B cell (primary cell): ENCODE results near the gene ZFP69. TPM values are rescaled to one million over a fixed set of nuclear protein-coding genes. Genes with fewer than 3 reads are reported as not detected.

Experiments used
- ATAC-seq: fragments of 200-7000 bp; cut with Tn5 transposase; one replicate; pipeline ENCODE4 v1.10.0; 2021; ENCODE audit warnings: low read depth, mild to moderate bottlenecking, moderate number of reproducible peaks, moderate library complexity
- CTCF ChIA-PET: fragments of 350-600 bp; sonication (Branson Sonifier 250); formaldehyde crosslinking; loops from one replicate; lab custom pipeline; 2021; ENCODE audit warnings: antibody characterized with exemption, inconsistent platforms; lab: Charles Lee
- POLR2A ChIA-PET: fragments of 350-600 bp; sonication (Branson Sonifier 250); formaldehyde crosslinking; loops from one replicate; lab custom pipeline; 2021; ENCODE audit warnings: antibody characterized with exemption; lab: Charles Lee
- DNase-seq: peaks from one replicate; pipeline ENCODE4 v3.0.0; 2013
- H2AFZ ChIP-seq: 2 replicates; pipeline ENCODE4 v1.6.1; 2012; ENCODE audit warnings: mild to moderate bottlenecking, low read depth, low read length; ENCODE audit not compliant: insufficient read depth, poor library complexity, severe bottlenecking
- H3K27ac ChIP-seq, 2 donors: 1 replicate in 1 of 2; 2 replicates in 1 of 2; pipeline ENCODE4 v1.5.1; 2012 to 2013; ENCODE audit warnings: low read length in 2 of 2, mild to moderate bottlenecking in 2 of 2, moderate library complexity in 1 of 2
- H3K27me3 ChIP-seq, 4 experiments: fragments of 200-600 bp in 1 of 4; sonication (generic) in 1 of 4; replicated peaks in 1 of 4; 1 replicate in 2 of 4; 2 replicates in 2 of 4; pipeline versions ENCODE4 v1.6.1 to v1.7.0; 2013 to 2016; ENCODE audit warnings: low read length in 3 of 4, mild to moderate bottlenecking in 2 of 4, mixed read lengths in 1 of 4, moderate library complexity in 1 of 4; ENCODE audit not compliant: insufficient read depth in 4 of 4, control insufficient read depth in 3 of 4; ENCODE audit errors: control extremely low read depth in 1 of 4
- H3K36me3 ChIP-seq, 2 experiments: replicated peaks in 1 of 2; 1 replicate in 1 of 2; 2 replicates in 1 of 2; pipeline versions ENCODE4 v1.6.1 to v1.7.1; 2013; ENCODE audit warnings: low read length in 1 of 2; ENCODE audit not compliant: insufficient read depth in 2 of 2, control insufficient read depth in 1 of 2; ENCODE audit errors: control extremely low read depth in 1 of 2, extremely low read depth in 1 of 2
- H3K4me1 ChIP-seq, 2 donors: fragments of 200-600 bp in 1 of 2; sonication (generic) in 1 of 2; 1 replicate in 1 of 2; 2 replicates in 1 of 2; pipeline versions ENCODE4 v1.5.1 to v1.6.1; 2013 to 2017; ENCODE audit warnings: low read length in 2 of 2; ENCODE audit not compliant: control insufficient read depth in 2 of 2, insufficient read depth in 2 of 2
- H3K4me2 ChIP-seq: replicated peaks from 2 replicates; pipeline ENCODE3; 2012; ENCODE audit warnings: mild to moderate bottlenecking, low read depth, low read length; ENCODE audit not compliant: poor library complexity, severe bottlenecking
- H3K4me3 ChIP-seq, 5 experiments: fragments of 200-600 bp in 1 of 5; sonication (generic) in 1 of 5; 1 replicate in 3 of 5; 2 replicates in 2 of 5; pipeline versions ENCODE4 v1.5.1 to v1.7.0; 2011 to 2016; ENCODE audit warnings: low read length in 4 of 5, mild to moderate bottlenecking in 4 of 5, low read depth in 2 of 5, control low read depth in 1 of 5, moderate library complexity in 1 of 5; ENCODE audit not compliant: insufficient read depth in 1 of 5; ENCODE audit errors: control extremely low read depth in 1 of 5, extremely low read depth in 1 of 5
- H3K79me2 ChIP-seq: fragments of 200-600 bp; sonication (generic); one replicate; pipeline ENCODE4 v1.6.0; 2016; ENCODE audit warnings: low read length; ENCODE audit not compliant: control insufficient read depth, insufficient read depth
- H3K9ac ChIP-seq: fragments of 200-600 bp; sonication (generic); 2 replicates; pipeline ENCODE4 v1.6.1; 2017; ENCODE audit warnings: mild to moderate bottlenecking, low read length, moderate library complexity
- H3K9me3 ChIP-seq, 3 donors: one replicate each; pipeline versions ENCODE4 v1.6.1 to v1.7.1; 2013; ENCODE audit warnings: low read length in 2 of 3; ENCODE audit not compliant: control insufficient read depth in 2 of 3, insufficient read depth in 1 of 3; ENCODE audit errors: control extremely low read depth in 1 of 3
- H4K20me1 ChIP-seq: 2 replicates; pipeline ENCODE4 v1.6.0; 2012; ENCODE audit warnings: mild to moderate bottlenecking, low read length; ENCODE audit not compliant: insufficient read depth, control insufficient read depth, poor library complexity, severe bottlenecking
- H3K27ac Mint-ChIP-seq: one replicate; pipeline ENCODE4 v1.8.0; 2021; ENCODE audit warnings: mixed read lengths
- H3K27me3 Mint-ChIP-seq: one replicate; pipeline ENCODE4 v1.8.0; 2021; ENCODE audit warnings: mixed read lengths
- H3K4me1 Mint-ChIP-seq: one replicate; pipeline ENCODE4 v1.8.0; 2021; ENCODE audit warnings: mixed read lengths
- H3K4me3 Mint-ChIP-seq: one replicate; pipeline ENCODE4 v1.8.0; 2021; ENCODE audit warnings: mixed read lengths
- H3K9me3 Mint-ChIP-seq: one replicate; pipeline ENCODE4 v1.8.0; 2022; ENCODE audit warnings: mixed read lengths; ENCODE audit not compliant: insufficient read depth
- CTCF ChIP-seq: fragments of 200-600 bp; IDR thresholded peaks from one replicate; pipeline ENCODE4 v1.8.0; 2022; ENCODE audit warnings: antibody characterized with exemption, mild to moderate bottlenecking
- EZH2 ChIP-seq: IDR thresholded peaks from 2 replicates; pipeline ENCODE4 v1.6.1; 2012; ENCODE audit warnings: borderline replicate concordance, low read depth, mild to moderate bottlenecking, moderate library complexity, low read length; ENCODE audit not compliant: insufficient read depth, poor library complexity, severe bottlenecking
- WGBS: methylation state at CpG from one replicate; pipeline ENCODE4 v1.1.5; 2013; ENCODE audit warnings: missing lambda C conversion rate; ENCODE audit not compliant: insufficient coverage; 5-methylcytosine and 5-hydroxymethylcytosine counted together
- intact Hi-C: fragments of 100-400 bp; cut with micrococcal nuclease; formaldehyde crosslinking; loops from one replicate; pipeline ENCODE4 v1.10.0; 2022
- polyA plus RNA-seq: library from polyadenylated mRNA; depleted of rRNA; stranded (reverse); fragments of >200 nt; gene quantifications from 2 replicates; pipeline ENCODE4 v1.2.3, GENCODE V29; 2012
- total RNA-seq, 2 donors: library from RNA; stranded (reverse); fragments of 120-200 nt in 1 of 2; gene quantifications; 1 replicate in 1 of 2; 2 replicates in 1 of 2; pipeline versions ENCODE4 v1.2.3 to v1.2.4, GENCODE V29; 2013 to 2022

Gene ZFP69
- total and polyA plus RNA-seq, 2 donors (not counting 1 experiment from before 2014, with no cell fraction given) = 2.9 to 7.5 TPM

DNA sequence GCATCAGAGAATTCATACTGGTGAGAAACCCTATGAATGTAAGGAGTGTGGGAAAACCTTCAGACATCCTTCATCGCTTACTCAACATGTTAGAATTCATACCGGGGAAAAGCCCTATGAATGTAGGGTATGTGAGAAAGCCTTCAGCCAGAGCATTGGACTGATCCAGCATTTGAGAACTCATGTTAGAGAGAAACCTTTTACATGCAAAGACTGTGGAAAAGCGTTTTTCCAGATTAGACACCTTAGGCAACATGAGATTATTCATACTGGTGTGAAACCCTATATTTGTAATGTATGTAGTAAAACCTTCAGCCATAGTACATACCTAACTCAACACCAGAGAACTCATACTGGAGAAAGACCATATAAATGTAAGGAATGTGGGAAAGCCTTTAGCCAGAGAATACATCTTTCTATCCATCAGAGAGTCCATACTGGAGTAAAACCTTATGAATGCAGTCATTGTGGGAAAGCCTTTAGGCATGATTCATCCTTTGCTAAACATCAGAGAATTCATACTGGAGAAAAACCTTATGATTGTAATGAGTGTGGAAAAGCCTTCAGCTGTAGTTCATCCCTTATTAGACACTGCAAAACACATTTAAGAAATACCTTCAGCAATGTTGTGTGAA lies 14.0 kb upstream of the ZFP69 start:
- no peak overlapping the region for H3K9ac ChIP-seq
- H3K9me3 ChIP-seq = peaks cover 25 to 83% (median 60%) of the 10 kb centered on the region in 3 donors
- no peak overlapping the region for H3K4me3 ChIP-seq
- no peaks in the 10 kb centered on the region for H3K4me1 ChIP-seq
- DNase-seq = peak; percentile 29
- Mint-ChIP-seq H3K4me1 (no peaks in the 10 kb centered on the region), H3K9me3 (peaks cover 30% of the 10 kb centered on the region), H3K27ac (no peak overlapping the region), H3K27me3 (no peaks in the 10 kb centered on the region), H3K4me3 (no peak overlapping the region)
- no peaks in the 10 kb centered on the region for H3K79me2 ChIP-seq
- TF ChIP-seq EZH2 = no peak
- no peak for TF ChIP-seq CTCF
- peaks cover 5 to 9% of the 10 kb centered on the region in 2 experiments for H3K36me3 ChIP-seq
- no CpG with 5 or more reads among the region's 3 CpGs for WGBS
- no peaks in the 10 kb centered on the region for H4K20me1 ChIP-seq
- H3K4me2 ChIP-seq = no peak overlapping the region
- ATAC-seq = no peak
- H3K27ac ChIP-seq = no peak overlapping the region
- no peaks in the 10 kb centered on the region for H3K27me3 ChIP-seq
- intact Hi-C loops = no loop called here
- ChIA-PET POLR2A (interaction anchor here (0.6 kb wide), 1 partner anchor 11 kb away, joined by 3 read pairs; no protein-coding TSS in a partner anchor), CTCF (interaction anchor here (0.5 kb wide), 1 partner anchor 88 kb away, joined by 3 read pairs; no protein-coding TSS in a partner anchor)
- no peak overlapping the region for H2AFZ ChIP-seq

DNA sequence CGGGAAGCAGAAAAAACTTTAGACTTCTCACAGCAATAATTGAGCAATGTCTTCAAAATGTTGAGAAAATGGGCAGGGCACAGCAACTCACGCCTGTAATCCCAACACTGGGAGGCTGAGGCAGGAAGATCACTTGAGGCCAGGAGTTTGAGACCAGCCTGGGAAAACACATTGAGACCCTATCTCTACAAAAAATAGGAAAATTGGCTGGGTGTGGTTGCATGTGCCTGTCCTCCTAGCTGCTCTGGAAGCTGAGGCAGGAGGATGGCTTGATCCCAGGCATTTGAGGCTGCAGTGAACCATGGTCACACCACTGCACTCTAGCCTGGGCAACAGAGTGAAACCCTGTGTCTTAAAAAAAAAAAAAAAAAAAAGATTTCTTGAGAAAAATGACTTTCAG lies 7.8 kb upstream of the ZFP69 start:
- H3K4me1 ChIP-seq = no peaks in the 10 kb centered on the region
- no peak overlapping the region for H3K9ac ChIP-seq
- no peak overlapping the region for H3K27ac ChIP-seq
- no peak overlapping the region for H3K4me3 ChIP-seq
- Mint-ChIP-seq H3K9me3 (peaks cover 36% of the 10 kb centered on the region), H3K4me1 (no peaks in the 10 kb centered on the region), H3K27ac (no peak overlapping the region), H3K4me3 (no peak overlapping the region), H3K27me3 (no peaks in the 10 kb centered on the region)
- no peaks in the 10 kb centered on the region for H3K27me3 ChIP-seq
- H3K79me2 ChIP-seq = no peaks in the 10 kb centered on the region
- H4K20me1 ChIP-seq = no peaks in the 10 kb centered on the region
- H3K4me2 ChIP-seq = no peak overlapping the region
- ChIA-PET POLR2A (no interaction called here), CTCF (no interaction called here)
- WGBS = 100% methylated on average over 1 of the region's 2 CpGs
- ATAC-seq (no peak), DNase-seq (no peak)
- H3K36me3 ChIP-seq = no peaks in the 10 kb centered on the region
- H2AFZ ChIP-seq = no peak overlapping the region
- H3K9me3 ChIP-seq = peaks cover 11 to 61% (median 46%) of the 10 kb centered on the region in 3 donors
- intact Hi-C loops = no loop called here
- no peak for TF ChIP-seq CTCF
- no peak for TF ChIP-seq EZH2
